DMS79 treated with DMSO at 0.1 percent for 48 hours (cell line): ENCODE data around the gene ZFAND2A.
"Not testable (repeated sequence)": the region's sequence is repeated elsewhere in the genome, so short reads cannot be mapped to it uniquely, and the experiment has no call there.

Experiments
- DNase-seq: peaks from one replicate; lab custom pipeline; 2025; lab: John Stamatoyannopoulos, UW

The ZFAND2A gene

GRCh38 chr7:1122832-1123501, 37.0 kb downstream of the ZFAND2A start:
- DNase-seq, result no peak

GRCh38 chr7:1121886-1122831, 37.8 kb downstream of the ZFAND2A start:
- no peak for DNase-seq

DNA sequence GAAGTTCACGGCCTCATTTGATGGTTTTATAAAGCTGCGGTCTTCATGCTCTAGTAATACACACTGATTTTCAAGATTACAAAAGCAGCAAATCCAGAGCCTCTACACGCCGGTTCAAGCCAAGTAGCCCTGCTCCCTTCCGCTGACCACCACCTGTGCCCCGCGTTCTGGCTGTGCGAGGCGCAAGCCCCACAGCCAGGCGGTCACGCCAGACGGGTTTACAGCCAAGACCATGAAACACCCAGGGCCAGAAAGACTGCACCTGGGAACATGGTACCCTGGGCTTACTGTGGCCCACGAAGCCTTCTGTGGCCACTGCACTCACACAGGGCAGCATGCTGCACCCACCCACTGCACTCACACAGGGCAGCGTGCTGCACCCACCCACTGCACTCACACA, 38.5 kb downstream of the ZFAND2A start:
- no peak for DNase-seq

GRCh38 chr7:1120791-1121190, 39.2 kb downstream of the ZFAND2A start:
- no peak for DNase-seq

GRCh38 chr7:1119201-1119600, 40.8 kb downstream of the ZFAND2A start:
- DNase-seq, result no peak

DNA sequence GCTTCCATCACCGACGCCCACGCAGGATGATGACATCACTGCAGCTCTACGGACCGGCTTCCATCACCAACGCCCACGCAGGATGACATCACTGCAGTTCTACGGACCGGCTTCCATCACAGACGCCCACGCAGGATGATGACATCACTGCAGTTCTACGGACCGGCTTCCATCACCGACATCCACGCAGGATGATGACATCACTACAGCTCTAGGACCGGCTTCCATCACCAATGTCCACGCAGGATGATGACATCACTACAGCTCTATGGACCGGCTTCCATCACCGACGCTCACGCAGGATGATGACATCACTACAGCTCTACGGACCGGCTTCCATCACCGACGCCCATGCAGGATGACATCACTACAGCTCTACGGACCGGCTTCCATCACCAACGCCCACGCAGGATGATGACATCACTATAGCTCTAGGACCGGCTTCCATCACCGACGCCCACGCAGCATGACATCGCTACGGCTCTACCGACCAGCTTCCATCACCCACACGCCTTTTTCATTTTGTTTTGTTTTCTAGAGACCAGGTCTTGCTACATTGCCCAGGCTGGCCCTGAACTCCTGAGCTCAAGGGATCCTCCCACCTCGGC, 42.6 kb downstream of the ZFAND2A start:
- no peak for DNase-seq

DNA sequence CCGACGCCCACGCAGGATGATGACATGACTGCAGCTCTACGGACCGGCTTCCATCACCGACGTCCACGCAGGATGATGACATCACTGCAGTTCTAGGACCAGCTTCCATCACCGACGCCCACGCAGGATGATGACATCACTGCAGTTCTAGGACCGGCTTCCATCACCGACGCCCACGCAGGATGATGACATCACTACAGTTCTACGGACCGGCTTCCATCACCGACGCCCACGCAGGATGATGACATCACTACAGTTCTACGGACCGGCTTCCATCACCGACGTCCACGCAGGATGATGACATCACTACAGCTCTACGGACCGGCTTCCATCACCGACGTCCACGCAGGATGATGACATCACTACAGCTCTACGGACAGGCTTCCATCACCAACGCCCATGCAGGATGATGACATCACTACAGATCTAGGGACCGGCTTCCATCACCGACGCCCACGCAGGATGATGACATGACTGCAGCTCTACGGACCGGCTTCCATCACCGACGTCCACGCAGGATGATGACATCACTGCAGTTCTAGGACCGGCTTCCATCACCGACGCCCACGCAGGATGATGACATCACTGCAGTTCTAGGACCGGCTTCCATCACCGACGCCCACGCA, 43.5 kb downstream of the ZFAND2A start:
- DNase-seq, result not testable (repeated sequence)

- DNase-seq, result not testable (repeated sequence)
Observed at GRCh38 chr7:1115171-1116045, 44.6 kb downstream of the ZFAND2A start.

DNA sequence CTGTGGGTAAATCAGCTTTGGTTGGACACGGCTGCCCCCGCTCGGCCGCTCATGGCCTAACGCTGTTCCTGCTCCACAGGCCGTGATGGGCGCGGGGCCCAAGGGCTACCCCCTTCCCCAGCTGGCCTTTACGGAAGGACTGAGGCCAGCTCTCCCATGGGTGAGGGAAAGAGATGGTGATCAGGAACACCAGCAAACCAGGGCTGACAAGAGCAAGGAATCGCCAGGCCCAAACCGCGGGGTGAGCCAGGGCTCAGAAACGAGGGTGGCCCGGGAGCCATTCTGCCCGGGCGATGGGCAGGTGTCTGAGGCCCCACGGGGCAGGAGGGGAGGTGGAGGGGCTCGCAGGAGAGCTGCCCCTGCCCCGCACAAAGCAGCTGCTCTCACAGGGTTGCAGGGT, 45.5 kb downstream of the ZFAND2A start:
- no peak for DNase-seq

GRCh38 chr7:1114088-1114487, 45.9 kb downstream of the ZFAND2A start:
- DNase-seq, result no peak

DNA sequence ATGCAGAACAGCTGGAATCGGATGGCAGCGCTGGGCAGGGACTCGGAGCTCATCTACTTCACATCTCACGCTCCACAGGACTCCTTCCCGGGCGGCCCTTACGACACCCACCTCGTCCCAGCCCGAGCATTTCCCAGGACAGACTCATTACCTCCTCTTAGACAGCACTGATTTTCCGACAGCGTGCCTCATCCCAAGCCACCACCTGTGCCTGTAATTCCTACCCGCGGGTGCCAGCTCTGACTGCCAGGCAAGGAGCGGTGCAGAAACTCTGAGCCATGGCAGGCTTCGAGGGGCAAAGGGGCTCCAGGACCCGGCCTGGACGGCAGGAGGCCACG, 46.5 kb downstream of the ZFAND2A start:
- DNase-seq, result no peak

- no peak for DNase-seq
Observed at GRCh38 chr7:1112625-1113547, 47.1 kb downstream of the ZFAND2A start.

- no peak for DNase-seq
Observed at GRCh38 chr7:1112109-1112508, 47.9 kb downstream of the ZFAND2A start.

GRCh38 chr7:1111156-1111555, 48.8 kb downstream of the ZFAND2A start:
- no peak for DNase-seq

DNA sequence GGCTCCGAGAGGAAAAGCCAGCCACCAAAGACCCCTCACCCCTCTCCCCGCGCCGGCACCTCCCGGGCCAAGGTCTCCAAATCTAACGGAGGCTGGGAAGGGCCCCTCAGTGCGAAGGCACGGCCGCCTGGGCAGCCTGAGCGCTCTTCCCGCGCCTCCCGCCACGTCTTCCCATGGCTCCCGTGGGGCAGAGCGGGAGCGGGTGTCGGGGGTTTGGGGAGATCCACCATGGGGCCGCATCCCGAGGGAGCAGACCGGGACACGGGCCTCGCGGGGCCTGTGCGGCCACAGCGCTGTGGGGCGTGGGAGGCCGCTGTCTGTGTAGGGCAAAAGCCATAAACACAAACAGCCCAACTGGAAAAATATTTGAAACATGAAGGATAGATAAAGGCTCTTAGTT, 49.6 kb downstream of the ZFAND2A start:
- DNase-seq, result no peak

DNA sequence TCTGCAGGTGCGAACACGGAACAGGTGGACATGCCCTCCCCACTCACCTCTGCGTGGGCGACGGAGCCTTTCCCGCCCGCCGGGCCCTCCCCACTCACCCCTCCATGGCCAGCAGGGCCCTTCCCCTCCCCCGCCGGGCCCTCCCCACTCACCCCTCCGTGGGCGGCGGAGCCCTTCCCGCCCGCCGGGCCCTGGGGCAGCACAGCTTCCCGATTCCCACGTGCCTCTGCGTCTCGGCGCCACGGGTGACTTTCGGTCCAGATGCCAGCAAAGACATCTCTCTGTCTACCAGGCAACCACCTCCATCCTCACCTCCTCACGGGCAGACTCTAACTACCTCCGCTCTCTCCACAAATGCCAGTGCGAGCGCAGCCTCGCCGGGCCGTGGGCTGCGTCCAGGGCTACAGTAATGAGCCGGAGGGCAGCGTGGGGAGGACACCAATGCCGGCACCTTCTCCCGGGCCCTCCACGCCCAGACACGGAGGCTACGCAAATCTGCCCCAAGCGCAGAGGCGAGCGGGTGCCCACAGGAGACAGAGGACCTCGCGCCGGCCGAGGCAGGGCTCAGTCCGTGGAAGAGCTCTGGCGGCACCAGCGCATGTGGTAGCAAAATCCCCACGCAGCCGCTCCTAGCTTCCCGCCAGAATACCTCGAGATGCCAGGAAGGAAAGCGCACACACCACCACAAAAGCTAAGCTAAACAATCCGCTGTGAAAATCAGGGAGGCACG, 50.2 kb downstream of the ZFAND2A start:
- no peak for DNase-seq

DNA sequence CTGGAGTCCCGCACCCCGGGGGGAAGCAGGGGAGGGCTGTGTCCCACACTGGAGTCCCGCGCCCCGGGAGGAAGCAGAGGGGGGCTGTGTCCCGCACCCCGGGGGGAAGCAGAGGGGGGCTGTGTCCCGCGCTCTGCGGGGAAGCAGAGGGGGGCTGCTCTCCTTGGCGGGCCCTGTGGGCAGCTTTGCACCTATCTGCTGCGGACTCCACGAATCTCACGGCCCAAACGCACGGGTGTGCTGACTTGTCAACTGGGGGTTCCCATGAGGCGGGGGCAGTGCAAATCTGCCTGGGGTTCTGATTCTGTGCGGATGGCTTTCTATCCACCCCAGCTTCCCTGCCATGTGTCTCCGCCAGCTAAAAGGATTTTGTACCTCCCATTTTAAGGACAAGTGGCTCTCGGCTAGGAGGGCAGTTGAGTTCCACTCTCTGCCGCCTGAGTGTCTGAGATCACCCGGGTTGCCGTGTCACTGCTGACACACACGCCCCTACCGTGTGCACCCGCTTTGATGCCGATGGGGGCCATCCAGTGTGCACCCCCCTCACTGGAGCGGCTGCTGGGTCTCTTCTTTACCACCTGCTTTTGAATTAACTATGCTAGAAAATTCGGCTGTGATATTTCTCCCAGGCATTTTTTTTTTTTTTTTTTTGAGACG, 51.6 kb downstream of the ZFAND2A start:
- DNase-seq, result peak; percentile 28

DNA sequence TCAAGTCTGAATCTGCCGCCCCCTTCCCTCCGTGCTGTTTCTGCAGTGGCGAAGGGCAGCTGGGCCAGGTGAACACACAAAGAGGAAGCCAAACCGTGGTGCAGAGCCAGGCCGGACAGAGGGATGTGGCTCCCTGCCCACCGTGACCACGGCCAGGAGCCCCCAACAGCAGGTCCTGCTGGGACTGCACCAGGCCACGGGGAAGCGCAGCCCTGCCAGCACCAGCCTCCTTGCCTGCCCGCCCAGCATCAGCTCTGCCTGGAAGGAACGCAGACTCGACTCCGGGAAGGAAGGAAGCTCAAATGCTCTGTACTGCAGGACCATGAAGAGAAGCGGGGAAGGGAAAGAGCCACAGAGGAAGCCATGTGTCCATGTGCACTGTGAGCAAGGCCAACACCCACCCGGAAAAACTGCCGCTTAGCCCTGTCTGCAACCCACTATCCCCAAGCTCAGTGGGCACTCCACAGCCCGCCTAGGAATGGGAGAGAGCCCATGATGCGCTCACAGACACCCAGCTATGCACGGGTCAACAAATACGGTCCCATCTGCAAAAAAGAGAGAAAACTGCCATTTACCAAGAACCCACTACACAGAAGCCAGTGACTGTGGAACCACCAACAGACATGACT, 53.1 kb downstream of the ZFAND2A start:
- no peak for DNase-seq
